ENCODE data around the gene CYBC1. TPM values are rescaled to one million over a fixed set of nuclear protein-coding genes. Genes with fewer than 3 reads are reported as not detected.
"Not testable (repeated sequence)": the region's sequence is repeated elsewhere in the genome, so short reads cannot be mapped to it uniquely, and the experiment has no call there.

The CYBC1 gene
- total RNA-seq, 1 experiment from 2014 or later, result 92.4 TPM

DNA sequence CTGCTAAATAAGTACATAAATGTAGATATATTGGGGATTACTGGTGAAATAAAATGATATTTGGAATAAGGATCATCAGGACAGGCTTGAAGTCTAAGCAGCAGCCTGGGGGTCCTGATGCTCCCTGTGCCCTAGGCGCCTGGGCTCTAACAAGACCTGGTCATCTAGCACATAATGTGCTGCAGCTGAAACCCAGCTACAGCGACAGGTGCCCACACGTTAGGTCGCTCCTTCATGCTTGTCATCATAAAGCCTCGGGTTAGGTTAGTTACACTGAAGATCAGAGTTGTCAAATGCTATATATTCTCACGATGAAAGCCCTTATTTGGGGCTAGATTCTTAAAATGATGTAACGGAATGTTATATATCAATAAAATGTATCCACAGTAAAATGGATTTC, 19.5 kb upstream of the CYBC1 start:
- no peaks in the 10 kb centered on the region for H3K9me2 ChIP-seq (replicated peaks; ENCODE audit: insufficient read depth, low read length)
- no peak overlapping the region for H3K9ac ChIP-seq (ENCODE audit: low read length)
- no peaks in the 10 kb centered on the region for H3K79me2 ChIP-seq (ENCODE audit: low read length)
- peaks cover 24% of the 10 kb centered on the region for H3K36me3 ChIP-seq (ENCODE audit: insufficient read depth, low read length)
- DNase-seq, result no peak
- no peak overlapping the region for H3K4me3 ChIP-seq (ENCODE audit: low read length)
- H3K27me3 ChIP-seq (ENCODE audit: low read length), result no peaks in the 10 kb centered on the region
- H4K20me1 ChIP-seq (ENCODE audit: insufficient read depth, low read depth, low read length), result no peaks in the 10 kb centered on the region
- no peak overlapping the region for H2AFZ ChIP-seq (ENCODE audit: low read length)
- no peaks in the 10 kb centered on the region for H3K4me1 ChIP-seq (ENCODE audit: low read length)
- no peak overlapping the region for H3K27ac ChIP-seq (ENCODE audit: low read length)
- no peaks in the 10 kb centered on the region for H3K9me3 ChIP-seq (ENCODE audit: low read length)
- H3K4me2 ChIP-seq (ENCODE audit: low read depth, low read length, poor library complexity, severe bottlenecking), result no peak overlapping the region

DNA sequence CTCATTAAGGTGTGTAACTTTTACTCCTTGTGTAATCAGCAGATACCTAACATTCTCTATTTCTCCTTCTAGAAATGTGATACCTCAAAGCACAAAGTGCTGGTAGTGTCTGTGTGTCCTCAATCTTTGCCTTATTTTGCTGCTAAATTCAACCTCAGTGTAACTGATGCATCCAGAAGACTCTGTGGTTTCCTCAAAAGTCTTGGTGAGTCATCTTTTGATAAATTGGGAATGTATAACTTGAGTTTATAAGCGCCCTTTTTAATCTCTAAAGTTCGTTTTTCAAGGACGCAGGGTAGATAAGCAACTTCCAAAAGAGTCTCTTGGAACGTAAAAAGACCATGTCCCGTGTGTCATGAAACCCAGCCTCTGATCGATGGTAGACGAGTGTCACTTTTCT, 18.1 kb upstream of the CYBC1 start:
- Histone ChIP-seq H3K9me2 (replicated peaks; ENCODE audit: insufficient read depth, low read length) (no peaks in the 10 kb centered on the region), H3K27me3 (ENCODE audit: low read length) (no peaks in the 10 kb centered on the region), H4K20me1 (ENCODE audit: insufficient read depth, low read depth, low read length) (no peaks in the 10 kb centered on the region), H3K79me2 (ENCODE audit: low read length) (no peaks in the 10 kb centered on the region), H3K36me3 (ENCODE audit: insufficient read depth, low read length) (peaks cover 27% of the 10 kb centered on the region), H3K4me2 (ENCODE audit: low read depth, low read length, poor library complexity, severe bottlenecking) (no peak overlapping the region), H3K9ac (ENCODE audit: low read length) (no peak overlapping the region), H2AFZ (ENCODE audit: low read length) (no peak overlapping the region), H3K4me1 (ENCODE audit: low read length) (no peaks in the 10 kb centered on the region), H3K27ac (ENCODE audit: low read length) (no peak overlapping the region), H3K4me3 (ENCODE audit: low read length) (no peak overlapping the region), H3K9me3 (ENCODE audit: low read length) (no peaks in the 10 kb centered on the region)
- no peak for DNase-seq

DNA sequence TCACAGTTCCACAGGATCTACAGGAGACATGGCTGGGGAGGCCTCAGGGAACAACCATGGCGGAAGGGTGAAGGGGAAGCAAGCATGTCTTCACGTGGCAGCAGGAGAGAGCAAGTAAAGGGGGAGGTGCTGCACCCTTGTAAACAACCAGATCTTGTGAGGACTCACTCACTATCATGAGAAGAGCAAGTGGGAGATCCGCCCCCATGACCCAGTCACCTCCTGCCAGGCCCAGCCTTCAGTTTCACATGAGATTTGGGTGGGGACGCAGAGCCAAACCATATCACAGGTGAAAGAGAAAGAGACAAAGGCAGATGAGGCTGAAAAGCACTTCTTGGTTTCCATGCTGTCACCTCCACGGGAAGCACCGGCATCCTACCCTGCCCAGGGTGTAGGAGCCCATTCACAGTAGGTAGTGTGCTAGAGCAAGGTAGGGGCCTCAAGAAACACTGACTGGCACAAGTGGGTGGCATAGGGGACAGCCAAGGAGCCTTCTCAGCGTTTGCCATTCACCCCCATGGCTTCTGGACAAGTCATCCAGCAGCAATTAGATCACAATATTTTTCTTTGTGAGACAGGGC, 14.6 kb upstream of the CYBC1 start:
- DNase-seq, result no peak
- Histone ChIP-seq H3K36me3 (ENCODE audit: insufficient read depth, low read length) (peaks cover 27% of the 10 kb centered on the region), H4K20me1 (ENCODE audit: insufficient read depth, low read depth, low read length) (no peaks in the 10 kb centered on the region), H3K9ac (ENCODE audit: low read length) (no peak overlapping the region), H3K4me3 (ENCODE audit: low read length) (no peak overlapping the region), H3K79me2 (ENCODE audit: low read length) (peaks cover under 1% of the 10 kb centered on the region), H3K27ac (ENCODE audit: low read length) (no peak overlapping the region), H3K9me2 (replicated peaks; ENCODE audit: insufficient read depth, low read length) (no peaks in the 10 kb centered on the region), H2AFZ (ENCODE audit: low read length) (no peak overlapping the region), H3K4me2 (ENCODE audit: low read depth, low read length, poor library complexity, severe bottlenecking) (no peak overlapping the region), H3K9me3 (ENCODE audit: low read length) (no peaks in the 10 kb centered on the region), H3K4me1 (ENCODE audit: low read length) (no peaks in the 10 kb centered on the region), H3K27me3 (ENCODE audit: low read length) (no peaks in the 10 kb centered on the region)

DNA sequence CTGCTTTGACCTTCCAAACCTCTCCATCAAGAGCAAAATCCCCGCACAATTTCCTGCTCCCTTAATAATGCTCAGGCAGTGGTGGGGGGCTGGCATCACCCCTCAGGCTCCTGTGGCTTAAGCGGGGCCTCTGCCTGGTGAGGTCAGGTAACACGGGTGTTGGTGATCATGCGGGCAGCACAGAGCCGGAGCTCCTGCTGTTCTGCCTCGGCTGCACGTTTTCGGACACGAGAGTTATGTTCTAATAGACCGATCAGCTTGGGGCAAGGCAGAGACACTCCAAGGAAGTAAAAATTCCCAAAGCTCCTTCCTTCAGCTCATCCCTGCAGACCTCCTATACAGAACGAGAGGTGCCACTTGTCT, 14.0 kb upstream of the CYBC1 start:
- Histone ChIP-seq H3K79me2 (ENCODE audit: low read length) (peaks cover 6% of the 10 kb centered on the region), H3K9ac (ENCODE audit: low read length) (no peak overlapping the region)
- no peak for DNase-seq

DNA sequence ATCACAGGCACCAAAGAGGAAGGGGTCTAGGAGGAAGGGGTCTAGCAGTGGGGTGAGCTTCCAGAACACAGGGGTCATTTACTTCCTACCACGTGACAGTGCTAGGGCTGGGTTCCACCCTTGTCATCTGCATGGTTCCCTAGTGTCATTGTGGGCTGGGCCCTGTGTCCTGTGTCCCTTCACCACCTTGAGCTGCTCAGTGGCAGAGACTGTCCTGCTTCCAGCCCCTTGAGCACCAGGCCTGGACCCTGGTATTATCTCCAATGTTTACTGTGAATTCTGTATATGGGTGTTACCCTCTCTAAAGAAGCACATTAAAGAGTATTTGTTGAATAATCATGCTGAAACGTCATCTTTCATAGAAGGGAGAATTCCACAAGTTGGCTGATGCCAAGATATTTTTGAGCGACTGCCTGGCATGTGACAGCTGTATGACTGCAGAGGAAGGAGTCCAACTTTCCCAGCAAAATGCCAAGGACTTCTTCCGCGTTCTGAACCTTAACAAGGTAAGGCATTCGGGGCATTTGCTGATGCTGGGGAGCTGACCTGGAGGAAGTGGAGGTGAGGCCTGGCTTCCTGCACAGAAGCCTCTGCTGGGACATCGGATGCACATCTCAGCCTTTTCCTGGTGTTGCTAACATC, 13.5 kb upstream of the CYBC1 start:
- Histone ChIP-seq H3K79me2 (ENCODE audit: low read length) (peaks cover 11% of the 10 kb centered on the region), H3K27ac (ENCODE audit: low read length) (no peak overlapping the region), H3K9me3 (ENCODE audit: low read length) (no peaks in the 10 kb centered on the region), H3K9ac (ENCODE audit: low read length) (no peak overlapping the region), H3K36me3 (ENCODE audit: insufficient read depth, low read length) (peaks cover 22% of the 10 kb centered on the region), H3K9me2 (replicated peaks; ENCODE audit: insufficient read depth, low read length) (no peaks in the 10 kb centered on the region), H3K27me3 (ENCODE audit: low read length) (no peaks in the 10 kb centered on the region), H3K4me3 (ENCODE audit: low read length) (no peak overlapping the region), H3K4me1 (ENCODE audit: low read length) (peaks cover 8% of the 10 kb centered on the region), H3K4me2 (ENCODE audit: low read depth, low read length, poor library complexity, severe bottlenecking) (no peak overlapping the region), H4K20me1 (ENCODE audit: insufficient read depth, low read depth, low read length) (no peaks in the 10 kb centered on the region), H2AFZ (ENCODE audit: low read length) (no peak overlapping the region)
- DNase-seq, result no peak

More for the DNA sequence above, 14.0 kb upstream of the CYBC1 start:
- Histone ChIP-seq H3K27ac (ENCODE audit: low read length) (no peak overlapping the region), H3K36me3 (ENCODE audit: insufficient read depth, low read length) (peaks cover 23% of the 10 kb centered on the region), H3K9me2 (replicated peaks; ENCODE audit: insufficient read depth, low read length) (no peaks in the 10 kb centered on the region), H3K4me2 (ENCODE audit: low read depth, low read length, poor library complexity, severe bottlenecking) (no peak overlapping the region), H3K4me1 (ENCODE audit: low read length) (peaks cover 4% of the 10 kb centered on the region), H2AFZ (ENCODE audit: low read length) (no peak overlapping the region), H3K4me3 (ENCODE audit: low read length) (no peak overlapping the region), H4K20me1 (ENCODE audit: insufficient read depth, low read depth, low read length) (no peaks in the 10 kb centered on the region), H3K27me3 (ENCODE audit: low read length) (no peaks in the 10 kb centered on the region), H3K9me3 (ENCODE audit: low read length) (no peaks in the 10 kb centered on the region)

DNA sequence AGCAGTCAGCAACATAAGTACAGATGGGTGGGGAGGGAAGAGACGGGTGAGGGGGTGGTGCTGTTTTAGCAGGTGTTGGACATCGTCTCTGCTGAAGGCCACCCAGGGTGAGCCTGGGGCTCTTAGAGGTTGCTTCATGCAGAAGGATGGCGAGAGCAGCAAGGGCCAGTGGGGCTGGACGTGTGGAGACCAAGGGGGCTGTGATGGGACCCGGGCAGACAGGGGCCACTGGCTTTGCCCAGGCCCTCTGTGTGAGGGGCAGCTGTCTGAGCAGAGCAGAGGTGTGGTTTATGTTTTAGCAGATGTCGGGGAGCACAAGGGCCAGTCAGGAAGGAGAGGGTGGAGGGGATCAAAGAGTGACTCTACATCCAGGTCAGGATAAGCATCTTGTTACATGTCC, 12.8 kb upstream of the CYBC1 start:
- peaks cover 15% of the 10 kb centered on the region; the same call in 1 of the 2 replicates for H3K36me3 ChIP-seq (ENCODE audit: insufficient read depth, low read length)
- H2AFZ ChIP-seq (ENCODE audit: low read length), result no peak overlapping the region
- H3K27me3 ChIP-seq (ENCODE audit: low read length), result no peaks in the 10 kb centered on the region
- H3K4me1 ChIP-seq (ENCODE audit: low read length), result peaks cover 8% of the 10 kb centered on the region
- no peak overlapping the region for H3K27ac ChIP-seq (ENCODE audit: low read length)
- no peak overlapping the region for H3K9ac ChIP-seq (ENCODE audit: low read length)
- no peak overlapping the region for H3K4me3 ChIP-seq (ENCODE audit: low read length)
- no peak for DNase-seq
- no peaks in the 10 kb centered on the region for H3K9me3 ChIP-seq (ENCODE audit: low read length)
- H3K9me2 ChIP-seq (replicated peaks; ENCODE audit: insufficient read depth, low read length), result no peaks in the 10 kb centered on the region
- H4K20me1 ChIP-seq (ENCODE audit: insufficient read depth, low read depth, low read length), result no peaks in the 10 kb centered on the region
- H3K4me2 ChIP-seq (ENCODE audit: low read depth, low read length, poor library complexity, severe bottlenecking), result no peak overlapping the region
- peaks cover 14% of the 10 kb centered on the region for H3K79me2 ChIP-seq (ENCODE audit: low read length)

DNA sequence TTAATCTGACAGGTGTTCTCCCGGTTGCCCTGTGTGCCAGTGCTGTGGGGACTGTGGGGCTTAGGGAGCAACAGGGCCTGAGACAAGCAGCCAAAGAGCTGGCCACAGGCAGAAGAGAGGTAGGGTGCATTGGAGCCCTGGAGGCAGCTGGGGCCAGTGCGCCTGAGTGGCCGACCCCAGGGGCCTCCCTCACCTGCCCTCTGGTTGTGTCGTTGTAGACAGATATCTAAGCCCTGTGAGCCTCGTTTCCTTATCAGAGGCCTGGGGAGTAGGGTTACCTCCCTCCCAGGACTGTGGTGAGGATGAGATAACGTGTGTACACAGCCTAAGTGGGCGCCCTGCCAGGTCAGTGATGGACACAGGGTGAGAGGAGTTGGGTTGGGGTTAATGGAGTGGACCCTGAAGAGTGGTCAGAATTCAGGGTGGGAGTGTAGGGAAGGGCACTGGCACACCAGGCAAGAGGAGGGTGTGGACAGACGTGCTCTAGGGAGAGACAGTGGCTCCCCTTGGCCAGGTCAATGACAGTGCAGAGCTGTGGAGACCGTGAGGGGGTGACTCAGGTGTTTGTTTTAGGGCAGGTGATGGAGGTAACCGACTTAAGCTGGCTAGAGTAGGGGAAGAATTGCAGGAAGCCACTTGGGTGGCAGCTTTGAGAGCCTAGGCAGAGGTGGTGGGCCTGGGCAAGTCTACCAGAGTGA, 11.4 kb upstream of the CYBC1 start:
- no peak overlapping the region for H3K4me2 ChIP-seq (ENCODE audit: low read depth, low read length, poor library complexity, severe bottlenecking)

DNA sequence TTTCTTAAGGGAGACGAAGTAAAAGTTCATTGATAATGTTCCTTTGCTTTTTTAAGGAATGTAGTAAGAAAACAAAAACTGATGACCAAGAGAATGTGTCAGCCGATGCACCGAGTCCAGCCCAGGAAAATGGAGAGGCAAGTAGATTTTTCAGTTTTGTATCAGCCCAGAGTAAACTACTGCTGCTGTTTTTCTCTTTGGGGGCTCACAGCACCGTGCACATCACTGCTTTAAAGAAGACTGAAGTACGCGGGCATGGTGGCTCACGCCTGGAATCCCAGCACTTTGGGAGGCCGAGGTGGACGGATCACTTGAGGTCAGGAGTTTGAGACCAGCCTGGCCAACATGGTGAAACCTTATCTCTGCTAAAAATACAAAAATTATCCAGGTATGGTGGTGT, 9.4 kb upstream of the CYBC1 start:
- Histone ChIP-seq H3K4me1 (ENCODE audit: low read length) (peaks cover 18% of the 10 kb centered on the region), H3K4me3 (ENCODE audit: low read length) (peak overlapping the region; percentile 95), H3K79me2 (ENCODE audit: low read length) (peaks cover 14% of the 10 kb centered on the region), H3K4me2 (ENCODE audit: low read depth, low read length, poor library complexity, severe bottlenecking) (peak overlapping the region; percentile 92)
- not testable (repeated sequence) for H3K27me3 ChIP-seq (ENCODE audit: low read length); H3K9me3 ChIP-seq (ENCODE audit: low read length); DNase-seq; H2AFZ ChIP-seq (ENCODE audit: low read length); H3K27ac ChIP-seq (ENCODE audit: low read length); H3K36me3 ChIP-seq (ENCODE audit: insufficient read depth, low read length); H3K9me2 ChIP-seq (replicated peaks; ENCODE audit: insufficient read depth, low read length); H4K20me1 ChIP-seq (ENCODE audit: insufficient read depth, low read depth, low read length); H3K9ac ChIP-seq (ENCODE audit: low read length)

More for the DNA sequence above, 11.4 kb upstream of the CYBC1 start:
- peaks cover 14% of the 10 kb centered on the region for H3K79me2 ChIP-seq (ENCODE audit: low read length)
- H3K9ac ChIP-seq (ENCODE audit: low read length), result no peak overlapping the region
- H4K20me1 ChIP-seq (ENCODE audit: insufficient read depth, low read depth, low read length), result no peaks in the 10 kb centered on the region
- H3K27me3 ChIP-seq (ENCODE audit: low read length), result no peaks in the 10 kb centered on the region
- H3K9me2 ChIP-seq (replicated peaks; ENCODE audit: insufficient read depth, low read length), result no peaks in the 10 kb centered on the region
- no peaks in the 10 kb centered on the region for H3K9me3 ChIP-seq (ENCODE audit: low read length)
- no peak for DNase-seq
- H3K36me3 ChIP-seq (ENCODE audit: insufficient read depth, low read length), result peaks cover 13% of the 10 kb centered on the region; the same call in 1 of the 2 replicates
- no peak overlapping the region for H3K27ac ChIP-seq (ENCODE audit: low read length)
- H3K4me3 ChIP-seq (ENCODE audit: low read length), result no peak overlapping the region
- peaks cover 18% of the 10 kb centered on the region for H3K4me1 ChIP-seq (ENCODE audit: low read length)
- H2AFZ ChIP-seq (ENCODE audit: low read length), result no peak overlapping the region
